Tibial nerve (tissue), 3 donors: Measurements from ENCODE around the gene EXOC2.

Experiments used
- CTCF ChIP-seq, 5 experiments: fragments of 200-600 bp in 3 of 5; fragments of 450-650 bp in 2 of 5; sonication (generic) in 3 of 5; IDR thresholded peaks; one replicate each; pipeline ENCODE4 v1.5.1; 2016 to 2019; ENCODE audit warnings: antibody characterized with exemption in 5 of 5, mild to moderate bottlenecking in 3 of 5, moderate library complexity in 2 of 5
- POLR2A ChIP-seq, 2 donors: fragments of 450-650 bp; IDR thresholded peaks; one replicate each; pipeline ENCODE4 v1.6.1; 2017; ENCODE audit warnings: antibody characterized with exemption in 2 of 2, mild to moderate bottlenecking in 2 of 2, moderate library complexity in 2 of 2

- TF ChIP-seq CTCF (IDR thresholded peaks at IDR 0.05), result no peak
- TF ChIP-seq POLR2A (IDR thresholded peaks at IDR 0.05), result no peak
These were observed 86.0 kb downstream of the EXOC2 start for GRCh38 chr6:606829-607379.
